ENCODE measurements around the gene GAS7.

GAS7 gene

DNA sequence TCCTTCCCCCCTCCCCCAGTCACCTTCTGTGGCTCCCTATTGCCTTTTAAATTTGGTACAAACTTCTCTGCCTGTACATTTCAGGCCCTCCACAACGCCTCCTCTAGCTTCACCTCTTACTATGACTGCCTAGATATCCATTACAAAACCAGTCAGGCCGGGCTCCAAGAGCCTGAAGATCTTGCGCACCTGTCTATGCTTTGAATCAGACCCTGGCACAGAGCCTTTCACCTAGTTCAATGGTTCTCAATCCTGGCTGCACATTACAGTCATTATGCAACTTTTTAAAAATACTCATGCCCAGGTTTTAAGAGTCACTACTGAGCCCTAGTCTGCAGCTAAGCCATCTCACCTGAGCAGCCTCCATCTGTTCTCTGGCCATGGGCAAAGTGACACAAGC, 1.6 kb upstream of the GAS7 start:
- no peak for DNase-seq

DNA sequence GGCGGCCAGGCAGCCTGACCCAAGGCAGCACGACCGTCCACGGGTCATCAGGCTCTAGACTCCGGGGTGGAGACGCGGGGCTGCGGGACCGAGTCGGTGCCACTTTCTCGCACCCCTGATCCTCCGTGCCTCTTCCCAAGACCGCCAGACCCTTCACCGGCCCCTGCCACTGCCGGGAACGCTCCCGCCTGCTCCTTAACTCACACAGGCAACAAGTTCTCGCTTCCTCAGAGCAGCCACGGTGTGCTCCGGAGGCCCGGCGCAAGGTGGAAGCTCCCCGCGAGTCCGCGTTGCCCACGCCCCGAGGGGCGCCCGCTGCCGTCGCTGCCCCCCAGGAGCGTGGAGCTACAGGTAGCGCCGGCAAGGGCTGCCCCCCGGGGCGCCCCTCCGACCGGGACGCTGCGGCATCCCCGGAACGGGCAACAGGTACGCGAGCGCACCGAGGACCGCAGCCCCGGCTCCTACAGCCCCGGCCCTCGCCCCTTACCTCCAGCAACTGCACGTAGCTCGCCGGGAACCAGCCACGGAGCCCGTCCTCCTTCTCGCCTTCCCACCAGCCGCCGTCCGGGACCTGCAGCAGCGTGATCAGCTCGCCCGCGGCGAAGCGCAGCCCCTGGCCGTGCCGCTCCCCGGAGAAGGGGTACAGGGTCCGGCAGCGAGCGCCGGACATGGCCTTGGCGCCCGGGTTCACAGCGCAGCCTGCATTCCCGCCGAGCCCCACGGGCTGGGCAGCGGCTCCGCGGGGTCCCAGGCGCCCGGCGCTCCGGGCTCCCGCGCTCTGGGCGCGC, 491 bp downstream of the GAS7 start:
- no peak for DNase-seq

DNA sequence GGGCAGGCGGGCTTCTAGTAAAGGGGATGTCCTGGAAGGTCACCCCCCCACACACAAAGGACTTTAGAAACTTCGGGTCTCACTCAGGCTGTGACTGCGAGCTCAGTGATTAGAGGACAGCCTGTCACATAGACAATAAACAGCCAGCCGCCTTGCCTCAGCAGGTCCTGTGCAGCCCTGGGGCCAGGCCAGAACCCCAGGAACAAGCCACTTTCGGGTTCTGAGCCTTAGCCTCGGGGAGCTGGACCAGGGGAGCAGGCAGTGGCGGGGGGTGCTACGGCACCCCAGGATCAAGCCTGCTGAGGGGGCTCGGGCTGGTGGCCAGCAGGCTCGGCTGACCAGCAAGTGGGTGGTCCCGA, 1.1 kb downstream of the GAS7 start:
- no peak for DNase-seq

DNA sequence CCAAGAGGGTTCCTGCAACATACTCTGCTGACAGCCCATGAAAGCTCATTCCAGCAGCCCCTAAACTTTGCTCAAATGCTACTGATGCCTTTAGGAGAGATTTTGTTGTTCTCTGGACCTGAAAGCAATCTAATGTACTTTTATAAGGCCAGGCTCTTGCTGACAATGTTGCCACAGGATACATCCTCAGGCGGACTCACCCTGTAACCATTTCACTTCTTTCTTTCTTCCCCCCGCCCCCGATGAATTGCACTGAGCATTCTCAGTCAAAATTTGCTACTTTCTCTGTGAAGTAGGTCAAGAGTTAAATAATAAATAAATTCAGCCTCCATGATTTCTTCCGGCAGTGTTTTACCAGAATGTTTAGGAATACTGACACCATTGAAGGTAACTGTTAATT, 1.5 kb downstream of the GAS7 start:
- DNase-seq = no peak

DNA sequence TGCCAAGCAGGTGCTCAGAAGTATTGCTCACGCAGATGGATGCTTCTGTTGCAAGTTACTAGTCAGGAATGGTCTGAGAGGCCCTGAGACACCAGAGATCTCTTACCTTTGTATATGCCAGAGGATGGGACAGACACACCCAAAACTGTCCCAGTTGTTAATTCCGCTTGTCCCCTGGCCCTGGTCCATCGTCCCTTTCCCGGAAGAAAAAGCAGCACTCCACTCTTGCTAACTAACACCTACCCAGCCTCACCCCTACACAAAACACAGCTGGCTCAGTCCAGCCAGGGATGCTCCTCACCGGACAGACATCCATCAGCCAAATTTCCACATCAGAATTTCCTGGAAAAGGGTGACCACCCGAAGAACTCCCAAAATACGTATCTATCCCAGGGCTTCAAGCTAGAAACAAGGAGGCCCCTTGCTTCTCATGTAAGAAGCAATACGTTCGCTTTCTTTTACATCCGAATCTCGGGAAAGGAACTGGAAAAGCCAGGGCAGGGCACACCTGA, 2.0 kb downstream of the GAS7 start:
- DNase-seq = no peak

DNA sequence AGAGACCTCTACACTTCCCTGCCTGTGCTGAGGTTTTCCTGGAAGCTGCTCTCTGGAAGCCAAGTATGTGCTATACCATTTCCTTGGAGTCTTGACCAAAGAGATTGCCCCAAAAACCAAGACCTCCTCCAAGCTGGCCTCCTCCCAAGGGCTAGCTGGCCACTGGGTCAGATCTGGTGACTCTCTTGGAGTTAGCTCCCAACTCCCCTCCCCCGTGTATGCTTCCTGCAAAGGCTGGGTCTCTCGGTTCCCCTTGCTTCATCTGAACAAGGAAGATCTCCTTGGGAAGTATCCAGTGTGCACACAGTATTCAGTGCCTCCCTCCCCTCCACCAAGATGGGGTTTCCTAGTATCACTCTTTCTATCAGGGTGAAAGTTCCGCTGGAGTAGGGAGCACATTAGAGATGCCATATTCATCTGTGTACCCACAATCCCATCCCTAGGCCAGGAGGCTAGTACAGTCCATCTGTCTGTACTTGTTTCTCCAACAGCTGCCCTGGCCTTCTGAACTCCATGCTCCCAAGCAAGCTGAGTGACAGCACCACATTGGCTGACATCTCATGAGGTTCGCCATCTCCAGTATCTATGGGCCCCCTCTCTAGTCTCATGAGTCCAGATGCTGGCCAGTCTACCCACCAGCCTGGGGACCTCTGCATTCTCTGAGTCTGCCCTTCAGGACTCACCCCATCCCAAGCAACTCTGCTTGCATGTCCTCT, 3.2 kb downstream of the GAS7 start:
- no peak for DNase-seq

DNA sequence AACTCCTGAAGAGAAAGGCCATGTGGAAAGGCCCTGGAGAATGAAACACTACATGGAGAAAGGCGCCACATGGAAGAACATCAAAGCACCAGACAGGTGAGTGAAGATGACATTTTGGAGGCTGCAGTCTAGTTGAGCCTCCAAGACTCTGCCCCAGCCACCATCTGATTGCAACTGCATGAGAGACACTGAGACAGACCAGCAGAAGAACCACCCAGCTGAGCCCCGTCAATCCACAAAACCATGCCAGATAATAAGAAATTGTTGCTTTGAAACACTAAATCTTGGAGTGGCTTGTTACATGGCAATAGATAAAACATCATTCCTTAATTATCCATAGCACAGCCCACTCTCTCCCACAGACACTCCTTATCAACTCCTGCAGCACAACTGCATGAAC, 4.8 kb downstream of the GAS7 start:
- DNase-seq = no peak

DNA sequence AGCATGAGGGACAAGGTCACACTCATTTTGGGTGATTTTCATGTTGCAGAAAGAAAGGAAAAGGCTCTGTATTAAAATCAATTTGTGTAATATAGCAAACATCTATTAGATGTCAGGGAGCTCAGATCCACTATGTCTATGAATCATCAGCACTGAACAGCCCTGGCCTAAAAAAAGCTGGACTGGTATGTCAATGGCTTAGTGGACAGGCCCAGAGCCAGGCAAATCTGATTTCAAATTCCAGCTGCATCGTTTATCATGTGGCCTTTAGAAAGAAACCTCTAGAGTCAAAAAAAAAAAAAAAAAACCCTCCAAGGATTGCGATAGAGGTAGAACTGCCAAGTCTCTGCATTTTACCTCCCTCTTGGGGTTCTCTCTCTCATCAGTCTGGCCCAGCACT, 5.4 kb downstream of the GAS7 start:
- no peak for DNase-seq

DNA sequence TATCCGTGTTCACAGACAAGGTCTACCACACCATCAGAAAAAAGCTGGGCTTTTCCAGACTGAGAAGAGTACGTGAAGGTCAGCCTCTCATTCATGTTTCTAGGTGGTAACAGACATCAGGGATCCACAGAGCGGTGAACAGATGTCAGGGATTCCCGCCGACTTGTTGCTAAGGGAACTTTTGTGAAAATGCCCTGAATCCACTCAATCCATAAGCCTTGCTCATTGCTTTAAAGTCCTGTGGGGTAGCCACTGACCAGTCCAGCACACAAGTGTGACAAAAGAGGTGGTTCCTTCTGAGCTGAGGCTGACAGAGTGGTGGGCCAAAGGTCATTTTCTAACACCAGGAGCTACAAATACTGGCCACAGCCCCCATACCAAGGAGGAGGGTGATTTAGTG, 5.9 kb downstream of the GAS7 start:
- no peak for DNase-seq

DNA sequence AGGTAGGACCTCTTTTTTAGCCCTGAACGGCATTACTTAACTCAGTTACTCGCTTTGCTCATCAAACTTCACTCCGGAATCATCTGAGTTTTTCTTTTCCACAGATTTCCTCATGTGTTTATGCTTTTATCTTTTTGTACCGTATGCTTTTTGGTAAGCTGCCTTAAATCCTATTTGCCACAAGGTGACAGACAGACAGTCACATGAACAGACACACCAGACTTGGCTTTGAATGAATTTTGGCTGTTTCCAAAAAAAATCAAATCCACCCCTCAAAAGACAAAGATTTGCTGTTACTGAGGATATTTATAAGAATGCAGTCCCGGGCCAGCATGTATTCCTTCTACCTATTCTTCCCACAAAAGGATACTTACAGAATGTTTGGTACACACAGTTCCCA, 10.9 kb downstream of the GAS7 start:
- no peak for DNase-seq

DNA sequence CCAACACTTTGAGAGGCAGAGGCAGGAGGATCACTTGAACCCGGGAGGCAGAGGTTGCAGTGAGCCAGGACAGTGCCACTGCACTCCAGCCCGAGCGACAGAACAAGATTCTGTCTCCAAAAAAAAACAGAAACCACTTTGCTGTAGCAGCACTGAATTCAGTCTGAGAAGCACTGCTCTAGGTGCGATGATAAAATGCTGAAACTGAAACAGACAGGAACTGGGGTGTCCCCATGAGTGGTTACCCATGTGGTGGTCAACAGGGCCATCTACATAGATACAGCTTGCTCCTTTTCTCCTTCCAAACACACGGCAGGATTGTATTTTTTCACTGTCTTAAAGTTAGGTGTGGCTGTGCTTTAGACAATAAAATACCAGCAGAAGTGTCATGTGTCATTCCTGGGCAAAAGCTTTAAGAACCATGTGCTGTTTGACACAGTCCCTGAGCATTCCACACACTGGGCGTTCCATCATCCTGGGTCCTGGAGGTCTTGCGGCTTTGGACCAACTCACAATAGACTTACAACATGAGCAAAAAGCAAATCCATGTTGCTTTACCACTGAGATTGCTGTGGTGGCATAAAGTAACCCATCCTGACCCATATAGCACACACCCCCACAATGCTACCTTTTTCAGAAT, 11.5 kb downstream of the GAS7 start:
- no peak for DNase-seq

DNA sequence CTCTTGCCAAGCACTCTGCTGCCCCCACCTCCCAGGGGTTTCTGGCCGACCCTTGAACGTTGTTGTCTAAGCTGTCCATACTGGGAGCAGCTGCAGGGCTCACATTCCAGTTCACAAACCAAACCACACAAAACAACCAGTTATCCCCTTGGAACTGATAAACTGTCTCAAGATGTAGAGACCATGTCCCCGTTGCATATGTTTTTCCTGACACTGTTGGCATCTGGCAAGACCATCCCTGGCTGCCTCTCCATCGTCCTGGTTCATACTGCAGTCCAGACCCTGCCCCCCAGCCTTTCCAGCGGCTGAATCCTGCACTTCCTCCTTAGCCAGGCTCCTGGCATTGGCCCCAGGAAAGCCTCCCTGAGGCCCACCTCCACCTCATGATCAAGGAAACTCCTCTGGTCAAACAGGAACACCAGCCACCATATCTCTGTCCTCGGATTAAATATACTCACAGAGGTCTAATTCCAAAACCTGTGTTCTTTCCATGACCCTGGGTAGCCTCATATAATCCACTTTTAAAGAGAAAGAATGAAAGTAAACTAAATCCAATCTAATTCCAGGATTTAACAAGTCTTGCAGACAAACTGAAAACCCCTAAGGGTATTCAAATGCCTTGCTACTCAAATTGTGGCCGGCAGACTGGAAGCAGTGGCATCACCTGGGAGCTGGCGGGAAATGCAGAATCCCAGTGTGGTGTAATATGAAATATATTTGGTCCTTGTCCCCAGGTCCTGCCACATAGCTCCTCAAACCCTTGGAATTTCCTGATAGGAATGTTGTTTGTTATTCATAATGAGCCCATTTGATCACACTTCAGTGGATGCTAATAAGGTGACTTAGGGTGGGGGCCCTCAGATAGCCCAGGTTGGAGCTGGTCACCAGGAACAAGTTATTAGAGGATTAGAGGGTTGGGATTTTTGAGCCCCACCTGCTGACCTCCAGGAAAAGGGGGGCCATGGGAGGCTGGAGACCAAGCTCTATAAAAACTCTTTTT, 14.2 kb downstream of the GAS7 start:
- DNase-seq = no peak

DNA sequence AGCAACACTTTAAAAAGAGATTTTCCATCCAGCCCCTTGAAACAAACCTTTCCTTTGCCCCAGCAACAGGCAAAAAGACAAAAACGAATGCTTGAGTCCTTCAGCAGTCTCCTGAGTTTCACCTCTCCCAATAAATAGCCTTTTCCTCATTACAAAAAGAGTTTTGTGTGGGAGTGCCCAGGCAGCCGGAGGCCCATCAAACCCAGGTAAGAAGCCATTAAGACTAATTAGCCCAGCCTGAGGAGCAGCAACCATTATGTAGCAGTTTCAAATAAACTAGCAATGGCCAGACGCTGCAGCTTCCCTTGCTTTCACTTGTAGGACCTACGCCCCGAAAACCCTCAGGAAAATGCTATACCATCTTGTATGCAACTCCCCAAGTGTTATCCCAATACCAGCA, 15.6 kb downstream of the GAS7 start:
- DNase-seq = no peak

DNA sequence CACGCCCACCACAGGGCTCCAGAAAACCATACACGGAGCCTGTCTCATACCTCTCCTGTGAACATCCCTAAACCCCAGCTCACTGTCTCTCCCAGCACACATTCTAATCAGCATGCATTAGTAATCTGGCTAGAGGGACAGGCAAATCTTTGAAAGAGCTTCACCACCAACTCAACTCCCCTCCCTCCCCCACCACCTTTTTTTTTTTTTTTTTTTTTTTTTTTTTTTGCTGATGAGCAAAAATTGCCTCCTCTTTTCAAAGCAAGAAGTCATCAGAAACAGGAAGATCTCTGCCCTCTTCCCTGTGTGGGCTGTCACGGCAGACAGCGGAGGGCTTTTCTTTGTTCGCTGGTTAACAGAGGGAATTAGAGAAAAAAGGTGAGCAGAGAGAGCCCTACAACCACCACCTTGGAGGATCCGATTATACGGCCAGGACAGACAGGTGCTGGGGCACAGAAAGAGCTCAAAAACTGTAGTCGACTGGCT, 19.9 kb downstream of the GAS7 start:
- DNase-seq = no peak

DNA sequence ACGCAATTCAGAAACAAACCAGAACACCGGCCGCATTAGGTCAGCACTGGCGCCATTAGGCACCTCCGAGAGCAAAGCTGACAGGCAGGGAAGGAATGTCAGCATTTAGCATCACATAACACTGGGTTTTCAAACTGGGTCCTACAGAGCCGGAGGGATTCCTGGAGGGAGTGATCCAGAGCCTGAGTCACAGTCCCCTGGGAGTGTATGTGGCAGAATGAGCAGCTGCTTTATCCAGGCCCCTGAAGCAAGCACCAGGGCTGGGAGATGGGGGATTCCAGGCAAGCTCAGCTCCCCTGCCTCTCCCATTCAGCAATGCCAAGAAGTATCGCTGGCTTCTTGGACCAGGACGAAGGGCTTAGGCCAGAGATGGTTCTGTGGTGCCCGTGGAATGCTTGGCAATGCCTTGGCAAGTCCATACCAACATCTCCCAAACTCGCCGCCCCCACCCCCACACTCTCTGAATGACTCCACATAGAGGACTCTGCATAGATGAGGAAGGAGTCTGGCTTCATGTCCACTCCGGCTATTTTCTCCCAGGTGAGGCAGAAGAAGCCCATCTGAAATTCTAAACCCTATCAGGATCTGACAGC, 20.4 kb downstream of the GAS7 start:
- no peak for DNase-seq

DNA sequence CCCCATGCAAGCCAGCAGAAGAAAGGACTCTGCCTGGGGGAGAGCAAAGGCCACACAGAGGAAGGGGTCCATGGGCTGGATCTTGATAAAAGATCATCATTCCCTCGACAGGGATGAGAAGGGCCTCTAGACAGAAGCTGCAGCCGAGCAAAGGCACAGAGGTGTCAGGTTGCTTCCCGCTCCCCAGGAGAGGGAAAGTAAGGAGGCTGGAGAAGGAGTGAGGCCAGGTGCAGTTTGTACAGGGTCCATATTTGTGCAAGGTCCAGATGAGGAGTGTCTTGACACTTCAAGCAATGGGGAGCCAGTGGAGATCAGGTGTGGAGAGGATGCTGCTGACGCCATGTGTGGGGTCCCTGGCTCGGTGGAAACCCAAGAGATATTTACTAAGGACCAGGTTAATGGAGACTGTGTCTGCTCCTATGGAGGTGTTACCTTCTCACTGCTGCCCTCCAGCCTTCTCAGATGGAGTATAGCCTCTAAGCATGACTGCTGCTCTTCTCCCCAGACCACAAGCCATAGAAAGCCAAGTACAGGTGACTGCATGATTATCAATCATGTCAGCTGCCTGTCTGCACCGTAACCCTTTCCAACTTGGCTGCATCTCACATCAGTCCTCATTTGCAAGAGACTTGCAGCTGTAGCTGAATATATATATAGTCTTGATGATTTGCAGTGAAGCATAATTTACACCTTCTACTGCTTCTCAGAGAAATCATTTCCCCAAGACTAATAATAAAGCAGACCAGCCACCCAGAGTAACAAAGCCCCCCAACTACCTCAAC, 21.1 kb downstream of the GAS7 start:
- DNase-seq = no peak

DNA sequence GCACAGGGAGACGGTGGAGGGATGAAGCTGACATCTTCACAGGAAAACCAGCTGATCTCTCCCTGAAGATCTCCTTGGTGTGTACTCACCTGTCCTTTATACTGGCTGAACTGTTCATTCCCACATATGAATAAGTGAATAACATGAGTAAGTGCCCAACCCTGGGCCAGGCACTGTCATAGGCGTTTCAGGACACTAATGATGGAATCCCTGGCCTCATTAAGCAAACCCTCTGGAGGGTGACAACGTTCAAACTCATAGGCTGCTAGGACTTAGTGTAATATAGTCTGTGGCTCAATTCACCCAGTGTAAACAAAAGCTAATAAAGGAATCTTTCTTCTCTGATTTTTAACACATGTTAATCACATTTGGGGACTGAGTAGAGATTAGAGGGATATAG, 24.5 kb downstream of the GAS7 start:
- DNase-seq = no peak

DNA sequence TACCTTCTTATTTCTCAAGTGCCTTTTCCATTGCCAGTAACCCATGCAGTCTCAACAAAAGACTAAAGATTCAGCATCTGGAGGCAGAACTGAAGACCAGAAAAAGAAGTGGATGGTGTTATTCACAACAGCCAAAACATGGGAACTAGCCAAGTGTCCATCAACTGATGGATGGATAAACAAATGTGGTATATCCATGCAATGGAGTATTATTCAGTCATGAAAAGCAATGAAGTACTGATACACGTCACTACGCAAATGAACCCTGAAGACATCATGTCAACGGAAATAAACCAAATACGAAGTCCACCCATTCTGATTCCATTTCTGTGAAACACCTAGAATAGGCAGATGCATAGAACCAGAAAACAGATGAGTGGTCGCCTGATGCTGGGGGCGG, 25.6 kb downstream of the GAS7 start:
- DNase-seq = no peak

DNA sequence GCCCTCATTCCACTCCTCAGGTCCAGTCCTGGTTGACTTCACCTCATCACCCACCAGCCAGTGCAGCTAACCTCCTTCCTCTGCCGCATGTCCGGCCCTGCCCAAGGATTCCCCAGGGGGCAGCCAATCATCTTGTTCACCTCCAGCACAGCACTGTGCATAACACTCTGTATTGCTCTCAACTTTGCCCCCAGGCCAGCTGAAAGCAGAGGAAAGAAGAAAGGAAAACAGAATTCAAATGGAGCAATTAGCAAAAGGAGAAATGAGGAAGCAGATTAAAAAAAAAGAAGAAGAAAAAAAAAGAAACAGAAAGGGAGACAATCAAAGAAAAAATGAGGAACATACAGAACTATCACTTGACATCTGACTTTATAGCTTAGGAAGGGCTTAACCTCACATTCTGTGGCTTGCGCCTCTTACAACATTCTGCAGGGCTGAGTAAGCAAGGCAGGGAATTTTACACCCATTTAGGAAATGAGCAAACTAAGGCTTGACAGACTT, 26.1 kb downstream of the GAS7 start:
- DNase-seq = peak; percentile 53

DNA sequence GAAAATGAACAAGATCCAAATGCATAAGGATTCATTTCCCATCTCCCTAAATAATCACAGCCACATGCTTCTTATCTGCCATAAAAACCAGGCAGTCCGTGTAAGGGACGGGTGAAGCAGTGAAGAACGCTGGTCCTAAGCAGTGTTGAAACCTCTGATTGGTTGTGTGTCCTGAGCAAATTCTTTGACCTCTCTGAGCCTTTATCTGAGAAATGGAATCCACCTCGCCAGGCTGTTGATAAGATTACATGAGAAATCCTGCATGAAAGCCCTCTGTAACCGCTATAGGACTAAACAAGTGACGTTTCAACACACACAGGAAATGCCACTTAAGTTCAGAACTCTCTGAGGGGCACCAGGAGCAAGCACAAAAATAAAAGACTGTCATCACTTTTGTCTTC, 26.8 kb downstream of the GAS7 start:
- peak; percentile 41 for DNase-seq

DNA sequence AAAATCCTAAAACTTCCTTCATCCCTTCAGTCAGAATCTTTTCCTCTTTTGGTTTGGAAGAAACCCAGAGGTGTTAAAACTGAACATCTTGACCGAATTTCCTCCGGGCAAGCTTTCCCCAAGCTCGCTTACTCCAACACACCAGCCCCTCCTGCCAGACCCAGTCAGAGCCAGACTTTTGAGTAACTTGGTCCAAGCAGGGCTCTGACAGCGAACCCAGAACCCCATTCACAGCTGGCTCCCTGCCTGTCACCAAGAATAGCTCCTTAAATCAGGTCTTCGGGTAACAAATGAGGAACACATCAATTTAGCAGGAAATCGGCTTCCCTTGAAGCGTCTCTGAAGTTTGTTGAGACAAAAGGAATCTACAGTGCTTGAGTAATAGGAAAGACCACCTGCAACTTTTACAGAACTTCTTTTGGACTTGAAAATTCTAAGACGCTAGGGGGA, 27.3 kb downstream of the GAS7 start:
- no peak for DNase-seq

Data from hematopoietic multipotent progenitor cell treated with erythropoietin and hydrocortisone succinate and interleukin-3 and kit ligand, for 6 days (in vitro differentiated cells).